ENCODE measurements around the gene ANGPTL8. TPM values are rescaled to one million over a fixed set of nuclear protein-coding genes. Genes with fewer than 3 reads are reported as not detected.

ANGPTL8 gene
- total and polyA plus RNA-seq, 2 of the 13 experiments (the other 11 are each of a cell fraction or from before 2014, with no cell fraction given), result 27.3 to 243 TPM

DNA sequence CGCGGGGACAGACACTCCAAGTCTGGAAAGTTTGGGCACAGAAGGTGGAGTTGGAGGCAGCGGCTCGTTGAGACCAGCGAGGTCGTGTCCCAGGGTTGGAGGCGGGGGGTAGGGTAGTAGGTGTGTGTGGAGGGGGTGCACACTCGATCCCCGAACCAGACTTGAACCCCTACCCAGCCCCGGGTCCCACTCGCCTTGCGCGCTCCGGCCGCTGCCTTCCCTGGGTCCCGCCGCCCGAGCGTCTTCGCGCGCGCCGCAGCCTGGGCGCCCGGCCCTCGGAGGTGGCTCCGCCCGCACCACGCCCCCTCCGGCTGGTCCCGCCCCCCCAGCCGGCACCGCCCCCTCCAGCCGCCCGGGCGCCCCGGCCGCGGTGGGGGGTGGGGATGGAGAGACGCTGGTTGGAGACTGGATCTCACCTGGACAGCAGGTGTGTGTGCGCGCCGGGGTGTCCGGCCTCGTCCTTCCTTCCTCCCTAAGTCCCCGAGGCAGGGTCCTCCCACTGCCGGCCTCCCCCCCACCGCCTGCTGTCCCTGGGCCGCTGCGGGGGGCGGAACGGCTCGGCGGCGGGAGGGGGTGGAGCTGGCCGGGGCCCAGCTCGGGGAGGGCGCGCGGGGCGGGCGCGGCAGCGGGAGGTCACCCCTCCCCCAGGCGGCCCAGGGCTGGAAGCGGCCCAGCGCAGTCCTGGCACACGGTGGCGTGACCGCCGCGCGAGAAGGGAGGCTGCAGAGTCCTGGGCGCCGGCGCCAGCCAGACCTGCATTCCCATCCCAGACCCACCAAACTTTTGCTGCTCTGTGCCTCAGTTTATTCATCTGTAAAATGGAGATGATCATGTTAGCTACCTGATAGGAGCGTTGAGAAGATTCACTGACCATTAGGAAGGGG lies 41.9 kb upstream of the ANGPTL8 start, which contains the start of gene KANK2 (continued):
- TF ChIP-seq KMT2B (CRISPR knock-in tag; IDR thresholded peaks at IDR 0.05), result no peak
- TF ChIP-seq, protein P1, sequence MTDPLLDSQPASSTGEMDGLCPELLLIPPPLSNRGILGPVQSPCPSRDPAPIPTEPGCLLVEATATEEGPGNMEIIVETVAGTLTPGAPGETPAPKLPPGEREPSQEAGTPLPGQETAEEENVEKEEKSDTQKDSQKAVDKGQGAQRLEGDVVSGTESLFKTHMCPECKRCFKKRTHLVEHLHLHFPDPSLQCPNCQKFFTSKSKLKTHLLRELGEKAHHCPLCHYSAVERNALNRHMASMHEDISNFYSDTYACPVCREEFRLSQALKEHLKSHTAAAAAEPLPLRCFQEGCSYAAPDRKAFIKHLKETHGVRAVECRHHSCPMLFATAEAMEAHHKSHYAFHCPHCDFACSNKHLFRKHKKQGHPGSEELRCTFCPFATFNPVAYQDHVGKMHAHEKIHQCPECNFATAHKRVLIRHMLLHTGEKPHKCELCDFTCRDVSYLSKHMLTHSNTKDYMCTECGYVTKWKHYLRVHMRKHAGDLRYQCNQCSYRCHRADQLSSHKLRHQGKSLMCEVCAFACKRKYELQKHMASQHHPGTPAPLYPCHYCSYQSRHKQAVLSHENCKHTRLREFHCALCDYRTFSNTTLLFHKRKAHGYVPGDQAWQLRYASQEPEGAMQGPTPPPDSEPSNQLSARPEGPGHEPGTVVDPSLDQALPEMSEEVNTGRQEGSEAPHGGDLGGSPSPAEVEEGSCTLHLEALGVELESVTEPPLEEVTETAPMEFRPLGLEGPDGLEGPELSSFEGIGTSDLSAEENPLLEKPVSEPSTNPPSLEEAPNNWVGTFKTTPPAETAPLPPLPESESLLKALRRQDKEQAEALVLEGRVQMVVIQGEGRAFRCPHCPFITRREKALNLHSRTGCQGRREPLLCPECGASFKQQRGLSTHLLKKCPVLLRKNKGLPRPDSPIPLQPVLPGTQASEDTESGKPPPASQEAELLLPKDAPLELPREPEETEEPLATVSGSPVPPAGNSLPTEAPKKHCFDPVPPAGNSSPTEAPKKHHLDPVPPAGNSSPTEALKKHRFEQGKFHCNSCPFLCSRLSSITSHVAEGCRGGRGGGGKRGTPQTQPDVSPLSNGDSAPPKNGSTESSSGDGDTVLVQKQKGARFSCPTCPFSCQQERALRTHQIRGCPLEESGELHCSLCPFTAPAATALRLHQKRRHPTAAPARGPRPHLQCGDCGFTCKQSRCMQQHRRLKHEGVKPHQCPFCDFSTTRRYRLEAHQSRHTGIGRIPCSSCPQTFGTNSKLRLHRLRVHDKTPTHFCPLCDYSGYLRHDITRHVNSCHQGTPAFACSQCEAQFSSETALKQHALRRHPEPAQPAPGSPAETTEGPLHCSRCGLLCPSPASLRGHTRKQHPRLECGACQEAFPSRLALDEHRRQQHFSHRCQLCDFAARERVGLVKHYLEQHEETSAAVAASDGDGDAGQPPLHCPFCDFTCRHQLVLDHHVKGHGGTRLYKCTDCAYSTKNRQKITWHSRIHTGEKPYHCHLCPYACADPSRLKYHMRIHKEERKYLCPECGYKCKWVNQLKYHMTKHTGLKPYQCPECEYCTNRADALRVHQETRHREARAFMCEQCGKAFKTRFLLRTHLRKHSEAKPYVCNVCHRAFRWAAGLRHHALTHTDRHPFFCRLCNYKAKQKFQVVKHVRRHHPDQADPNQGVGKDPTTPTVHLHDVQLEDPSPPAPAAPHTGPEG (CRISPR knock-in tag; IDR thresholded peaks at IDR 0.05), result no peak
- peak; percentile 98 for TF ChIP-seq ZNF629 (CRISPR knock-in tag; conservative IDR thresholded peaks at IDR 0.05)
- TF ChIP-seq, protein P2, sequence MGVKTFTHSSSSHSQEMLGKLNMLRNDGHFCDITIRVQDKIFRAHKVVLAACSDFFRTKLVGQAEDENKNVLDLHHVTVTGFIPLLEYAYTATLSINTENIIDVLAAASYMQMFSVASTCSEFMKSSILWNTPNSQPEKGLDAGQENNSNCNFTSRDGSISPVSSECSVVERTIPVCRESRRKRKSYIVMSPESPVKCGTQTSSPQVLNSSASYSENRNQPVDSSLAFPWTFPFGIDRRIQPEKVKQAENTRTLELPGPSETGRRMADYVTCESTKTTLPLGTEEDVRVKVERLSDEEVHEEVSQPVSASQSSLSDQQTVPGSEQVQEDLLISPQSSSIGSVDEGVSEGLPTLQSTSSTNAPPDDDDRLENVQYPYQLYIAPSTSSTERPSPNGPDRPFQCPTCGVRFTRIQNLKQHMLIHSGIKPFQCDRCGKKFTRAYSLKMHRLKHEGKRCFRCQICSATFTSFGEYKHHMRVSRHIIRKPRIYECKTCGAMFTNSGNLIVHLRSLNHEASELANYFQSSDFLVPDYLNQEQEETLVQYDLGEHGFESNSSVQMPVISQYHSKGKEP (CRISPR knock-in tag; IDR thresholded peaks at IDR 0.05), result no peak
- no peak for TF ChIP-seq ZNF343 (CRISPR knock-in tag; IDR thresholded peaks at IDR 0.05)
- TF ChIP-seq ZFP62 (CRISPR knock-in tag; IDR thresholded peaks at IDR 0.05), result no peak
- TF ChIP-seq ETV5 (CRISPR knock-in tag; IDR thresholded peaks at IDR 0.05; ENCODE audit: borderline replicate concordance), result no peak
- TF ChIP-seq AGO1 (IDR thresholded peaks at IDR 0.05; ENCODE audit: low read depth, low read length, poor library complexity, severe bottlenecking), result no peak
- TF ChIP-seq ZFP37 (CRISPR knock-in tag; IDR thresholded peaks at IDR 0.05; ENCODE audit: borderline replicate concordance), result no peak
- TF ChIP-seq, protein P3, sequence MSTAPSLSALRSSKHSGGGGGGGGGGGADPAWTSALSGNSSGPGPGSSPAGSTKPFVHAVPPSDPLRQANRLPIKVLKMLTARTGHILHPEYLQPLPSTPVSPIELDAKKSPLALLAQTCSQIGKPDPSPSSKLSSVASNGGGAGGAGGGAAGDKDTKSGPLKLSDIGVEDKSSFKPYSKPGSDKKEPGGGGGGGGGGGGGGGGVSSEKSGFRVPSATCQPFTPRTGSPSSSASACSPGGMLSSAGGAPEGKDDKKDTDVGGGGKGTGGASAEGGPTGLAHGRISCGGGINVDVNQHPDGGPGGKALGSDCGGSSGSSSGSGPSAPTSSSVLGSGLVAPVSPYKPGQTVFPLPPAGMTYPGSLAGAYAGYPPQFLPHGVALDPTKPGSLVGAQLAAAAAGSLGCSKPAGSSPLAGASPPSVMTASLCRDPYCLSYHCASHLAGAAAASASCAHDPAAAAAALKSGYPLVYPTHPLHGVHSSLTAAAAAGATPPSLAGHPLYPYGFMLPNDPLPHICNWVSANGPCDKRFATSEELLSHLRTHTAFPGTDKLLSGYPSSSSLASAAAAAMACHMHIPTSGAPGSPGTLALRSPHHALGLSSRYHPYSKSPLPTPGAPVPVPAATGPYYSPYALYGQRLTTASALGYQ (CRISPR knock-in tag; IDR thresholded peaks at IDR 0.05), result no peak
- no peak for TF ChIP-seq NFYC (CRISPR knock-in tag; IDR thresholded peaks at IDR 0.05)
- TF ChIP-seq ZNF251 (CRISPR knock-in tag; IDR thresholded peaks at IDR 0.05), result no peak
- TF ChIP-seq HMG20A (CRISPR knock-in tag; IDR thresholded peaks at IDR 0.05; ENCODE audit: borderline replicate concordance), result peak; percentile 19; the same call in 1 of the 2 replicates
- TF ChIP-seq ELF3 (CRISPR knock-in tag; IDR thresholded peaks at IDR 0.05), result peak; percentile 25; the same call in 1 of the 2 replicates
- TF ChIP-seq ZC3H4 (CRISPR knock-in tag; IDR thresholded peaks at IDR 0.05; ENCODE audit: borderline replicate concordance), result no peak
- TF ChIP-seq, protein P4, sequence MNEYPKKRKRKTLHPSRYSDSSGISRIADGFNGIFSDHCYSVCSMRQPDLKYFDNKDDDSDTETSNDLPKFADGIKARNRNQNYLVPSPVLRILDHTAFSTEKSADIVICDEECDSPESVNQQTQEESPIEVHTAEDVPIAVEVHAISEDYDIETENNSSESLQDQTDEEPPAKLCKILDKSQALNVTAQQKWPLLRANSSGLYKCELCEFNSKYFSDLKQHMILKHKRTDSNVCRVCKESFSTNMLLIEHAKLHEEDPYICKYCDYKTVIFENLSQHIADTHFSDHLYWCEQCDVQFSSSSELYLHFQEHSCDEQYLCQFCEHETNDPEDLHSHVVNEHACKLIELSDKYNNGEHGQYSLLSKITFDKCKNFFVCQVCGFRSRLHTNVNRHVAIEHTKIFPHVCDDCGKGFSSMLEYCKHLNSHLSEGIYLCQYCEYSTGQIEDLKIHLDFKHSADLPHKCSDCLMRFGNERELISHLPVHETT (CRISPR knock-in tag; conservative IDR thresholded peaks at IDR 0.05), result peak; percentile 58; the same call in 1 of the 2 replicates
- TF ChIP-seq ATM (IDR thresholded peaks at IDR 0.05; ENCODE audit: borderline replicate concordance), result no peak

All from HepG2 (cell line).